Measurements from ENCODE around the gene SNX32. TPM values are rescaled to one million over a fixed set of nuclear protein-coding genes. Genes with fewer than 3 reads are reported as not detected.

The SNX32 gene
- total and polyA plus RNA-seq, 9 of the 15 experiments (the other 6 are each of a cell fraction or from before 2014, with no cell fraction given) = 0.03 TPM; not detected in 7

DNA sequence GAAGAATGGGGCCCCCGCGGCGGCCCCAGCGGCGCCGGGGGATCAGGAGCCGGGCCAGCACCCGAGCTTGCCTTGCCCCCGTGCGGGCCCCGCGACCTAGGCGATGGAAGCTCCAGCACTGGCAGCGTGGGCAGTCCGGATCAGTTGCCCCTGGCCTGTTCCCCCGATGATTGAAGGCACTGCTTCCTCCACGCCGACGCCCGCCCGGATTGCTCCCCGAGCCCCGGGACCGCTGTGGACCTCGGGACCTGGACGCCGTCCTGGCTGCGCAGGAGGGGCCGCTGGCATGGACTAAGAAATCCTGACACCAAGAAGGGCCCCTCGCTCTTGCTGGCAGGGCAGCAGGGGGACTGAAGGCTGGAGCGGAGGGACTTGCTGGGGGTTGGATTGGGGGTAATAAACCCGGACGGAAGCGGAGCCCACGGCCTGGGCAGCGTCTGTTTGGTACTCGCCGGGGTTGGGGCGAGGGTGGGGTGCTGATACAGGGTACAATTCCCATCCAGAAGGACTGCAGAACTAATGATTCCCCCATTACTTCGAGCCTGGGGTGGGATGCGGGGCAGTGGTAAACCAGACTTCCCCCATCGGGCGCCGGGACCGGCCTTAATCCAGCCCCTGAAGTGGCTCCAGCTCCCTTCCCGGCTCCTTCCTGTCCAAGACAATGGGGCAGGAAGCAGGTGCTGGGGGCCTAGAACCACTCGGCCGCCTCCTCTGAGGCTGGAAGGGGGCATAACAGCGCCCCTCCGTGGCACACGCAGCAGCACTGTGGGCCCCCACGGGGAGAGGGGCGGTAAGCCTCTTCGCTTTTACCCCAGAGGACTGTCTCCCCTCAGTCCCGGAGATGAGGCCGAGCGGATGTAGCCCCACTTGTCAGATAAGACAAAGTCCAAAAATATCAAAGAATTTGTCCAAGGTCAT lies 57.7 kb downstream of the SNX32 start (continued):
- TF ChIP-seq, protein P1, sequence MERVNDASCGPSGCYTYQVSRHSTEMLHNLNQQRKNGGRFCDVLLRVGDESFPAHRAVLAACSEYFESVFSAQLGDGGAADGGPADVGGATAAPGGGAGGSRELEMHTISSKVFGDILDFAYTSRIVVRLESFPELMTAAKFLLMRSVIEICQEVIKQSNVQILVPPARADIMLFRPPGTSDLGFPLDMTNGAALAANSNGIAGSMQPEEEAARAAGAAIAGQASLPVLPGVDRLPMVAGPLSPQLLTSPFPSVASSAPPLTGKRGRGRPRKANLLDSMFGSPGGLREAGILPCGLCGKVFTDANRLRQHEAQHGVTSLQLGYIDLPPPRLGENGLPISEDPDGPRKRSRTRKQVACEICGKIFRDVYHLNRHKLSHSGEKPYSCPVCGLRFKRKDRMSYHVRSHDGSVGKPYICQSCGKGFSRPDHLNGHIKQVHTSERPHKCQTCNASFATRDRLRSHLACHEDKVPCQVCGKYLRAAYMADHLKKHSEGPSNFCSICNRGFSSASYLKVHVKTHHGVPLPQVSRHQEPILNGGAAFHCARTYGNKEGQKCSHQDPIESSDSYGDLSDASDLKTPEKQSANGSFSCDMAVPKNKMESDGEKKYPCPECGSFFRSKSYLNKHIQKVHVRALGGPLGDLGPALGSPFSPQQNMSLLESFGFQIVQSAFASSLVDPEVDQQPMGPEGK (CRISPR knock-in tag; IDR thresholded peaks at IDR 0.05; ENCODE audit: borderline replicate concordance) = no peak
- TF ChIP-seq KDM4B (IDR thresholded peaks at IDR 0.05; ENCODE audit: borderline replicate concordance in 2 of 2, low read depth in 1 of 2) (no peak), DMBX1 (CRISPR knock-in tag; IDR thresholded peaks at IDR 0.05; ENCODE audit: borderline replicate concordance) (no peak), E2F8 (IDR thresholded peaks at IDR 0.05; ENCODE audit: low read depth, partially characterized antibody) (no peak), CXXC5 (CRISPR knock-in tag; IDR thresholded peaks at IDR 0.05) (no peak), TARDBP (IDR thresholded peaks at IDR 0.05) (peak; percentile 44; the same call in 1 of the 2 replicates), SP2 (IDR thresholded peaks at IDR 0.05; ENCODE audit: extremely low read depth, low read depth, low read length, poor library complexity, severe bottlenecking) (no peak), ZHX1 (conservative IDR thresholded peaks at IDR 0.05; ENCODE audit: low read length) (no peak), RNF219 (CRISPR knock-in tag; IDR thresholded peaks at IDR 0.05) (no peak), ZNF57 (CRISPR knock-in tag; IDR thresholded peaks at IDR 0.05) (no peak), FOXK2 (conservative IDR thresholded peaks at IDR 0.05 in 1 of 2, IDR thresholded peaks at IDR 0.05 in 1 of 2; ENCODE audit: low read depth in 2 of 2) (no peak), ZNF780A (CRISPR knock-in tag; IDR thresholded peaks at IDR 0.05) (0 out of 2 replicates have a peak, but pooled peaks have one; percentile 44), WHSC1 (IDR thresholded peaks at IDR 0.05; ENCODE audit: low read length) (no peak), PCBP1 (IDR thresholded peaks at IDR 0.05; ENCODE audit: low read depth, low read length, poor library complexity, severe bottlenecking) (no peak), ESRRA (IDR thresholded peaks at IDR 0.05; ENCODE audit: borderline replicate concordance, low read depth) (peak; percentile 83), HCFC1 (IDR thresholded peaks at IDR 0.05; ENCODE audit: low read depth, low read length) (no peak; the same call in 1 of the 2 replicates)
